HepG2 (cell line): ENCODE results near the gene HID1. TPM values are rescaled to one million over a fixed set of nuclear protein-coding genes. Genes with fewer than 3 reads are reported as not detected.

Experiments used
- ELF3 ChIP-seq: IDR thresholded peaks from 2 replicates; pipeline ENCODE4 v1.6.1; 2016; ENCODE audit warnings: missing genetic modification reagents, missing compliant biosample characterization
- GABPB1 ChIP-seq: IDR thresholded peaks from 2 replicates; pipeline ENCODE4 v1.6.1; 2016; ENCODE audit warnings: mild to moderate bottlenecking, missing genetic modification reagents, moderate library complexity, missing compliant biosample characterization
- KDM3A ChIP-seq: IDR thresholded peaks from 2 replicates; pipeline ENCODE4 v1.6.1; 2018; ENCODE audit warnings: low read depth, missing compliant biosample characterization
- KLF16 ChIP-seq, 2 experiments: sonication (generic) in 1 of 2; formaldehyde crosslinking in 1 of 2; IDR thresholded peaks; 2 replicates each; pipeline versions ENCODE4 v1.6.1 to v1.8.0; 2016 to 2023; ENCODE audit warnings: missing genetic modification reagents in 2 of 2, missing compliant biosample characterization in 1 of 2
- MAFF ChIP-seq: IDR thresholded peaks from 2 replicates; pipeline ENCODE4 v1.6.1; 2011; ENCODE audit warnings: low read depth, low read length, improper control_type of control experiment
- NFIC ChIP-seq: IDR thresholded peaks from 2 replicates; pipeline ENCODE4 v1.6.1; 2012; ENCODE audit warnings: mild to moderate bottlenecking, low read length, inconsistent platforms
- PPARG ChIP-seq: conservative IDR thresholded peaks from 2 replicates; pipeline ENCODE4 v1.6.1; 2016; ENCODE audit warnings: missing biosample characterization, missing genetic modification reagents
- PRPF4 ChIP-seq: fragments of 200-400 bp; formaldehyde crosslinking; IDR thresholded peaks from 2 replicates; pipeline ENCODE4 v1.6.1; 2016; ENCODE audit warnings: low read length, low read depth; ENCODE audit not compliant: poor library complexity, severe bottlenecking
- PTBP1 ChIP-seq: fragments of 200-400 bp; formaldehyde crosslinking; IDR thresholded peaks from 2 replicates; pipeline ENCODE4 v1.6.1; 2018; ENCODE audit warnings: low read length, low read depth; ENCODE audit not compliant: poor library complexity, severe bottlenecking
- SALL2 ChIP-seq: sonication (generic); formaldehyde crosslinking; IDR thresholded peaks from 2 replicates; pipeline ENCODE4 v1.8.1; 2023; ENCODE audit warnings: mild to moderate bottlenecking, missing genetic modification reagents, inconsistent platforms
- SMYD3 ChIP-seq: sonication (generic); formaldehyde crosslinking; IDR thresholded peaks from 2 replicates; pipeline ENCODE4 v1.8.1; 2023; ENCODE audit warnings: mild to moderate bottlenecking, missing genetic modification reagents
- STAG1 ChIP-seq: sonication (generic); formaldehyde crosslinking; IDR thresholded peaks from 2 replicates; pipeline ENCODE4 v1.4.0; 2020; ENCODE audit warnings: missing genetic modification reagents
- ZBTB3 ChIP-seq: sonication (generic); formaldehyde crosslinking; IDR thresholded peaks from 2 replicates; pipeline ENCODE4 v1.4.0; 2020; ENCODE audit warnings: low read depth, mild to moderate bottlenecking, moderate library complexity, missing genetic modification reagents, borderline replicate concordance
- ZFY ChIP-seq: sonication (generic); formaldehyde crosslinking; IDR thresholded peaks from 2 replicates; pipeline ENCODE4 v1.4.0; 2020; ENCODE audit warnings: missing genetic modification reagents
- ZNF512B ChIP-seq: sonication (generic); formaldehyde crosslinking; IDR thresholded peaks from 2 replicates; pipeline ENCODE4 v1.5.1; 2020; ENCODE audit warnings: missing genetic modification reagents, mild to moderate bottlenecking, borderline replicate concordance
- ZNF547 ChIP-seq: sonication (generic); formaldehyde crosslinking; IDR thresholded peaks from 2 replicates; pipeline ENCODE4 v1.5.1; 2020; ENCODE audit warnings: mild to moderate bottlenecking, missing genetic modification reagents
- ZNF564 ChIP-seq: sonication (generic); formaldehyde crosslinking; IDR thresholded peaks from 2 replicates; pipeline ENCODE4 v1.8.1; 2023; ENCODE audit warnings: mild to moderate bottlenecking, missing genetic modification reagents
- ZSCAN29 ChIP-seq: sonication (generic); formaldehyde crosslinking; conservative IDR thresholded peaks from 2 replicates; pipeline ENCODE4 v1.4.0; 2020; ENCODE audit warnings: mild to moderate bottlenecking, missing genetic modification reagents
- polyA plus RNA-seq, 8 experiments: library from polyadenylated mRNA; depleted of rRNA in 3 of 8; stranded (reverse) in 7 of 8; unstranded in 1 of 8; fragments of >200 nt; fragmentation: Illumina TruSeq in 4 of 8; extraction: Trizol in 4 of 8; gene quantifications; 2 replicates each; pipeline versions ENCODE4 v1.2.1 to v1.2.3, GENCODE V29; 2011 to 2016; ENCODE audit warnings: low read depth in 4 of 8, missing spikeins in 1 of 8, mixed read lengths in 1 of 8; ENCODE audit not compliant: insufficient read depth in 1 of 8
- total RNA-seq, 5 experiments: library from RNA; depleted of rRNA; stranded (reverse); fragments of >200 nt; fragmentation: Illumina TruSeq; extraction: Trizol; gene quantifications; 2 replicates each; pipeline ENCODE4 v1.2.3, GENCODE V29; 2016; ENCODE audit warnings: low read depth in 1 of 5
- TF ChIP-seq, protein P1 (sequence below): sonication (generic); formaldehyde crosslinking; IDR thresholded peaks from 2 replicates; pipeline ENCODE4 v1.4.0; 2020; ENCODE audit warnings: missing genetic modification reagents, borderline replicate concordance
- TF ChIP-seq, protein P2 (sequence below): sonication (generic); formaldehyde crosslinking; IDR thresholded peaks from 2 replicates; pipeline ENCODE4 v1.5.1; 2020; ENCODE audit warnings: mild to moderate bottlenecking, missing genetic modification reagents, moderate library complexity

HID1 gene
- total and polyA plus RNA-seq, 2 of the 13 experiments (the other 11 are each of a cell fraction or from before 2014, with no cell fraction given): 2.1 to 10.6 TPM

GRCh38 chr17:74987909-74988711 lies 15.6 kb upstream of the HID1 start (continued):
- TF ChIP-seq PRPF4 (no peak), ZSCAN29 (CRISPR knock-in tag) (0 out of 2 replicates have a peak, but pooled peaks have one; percentile 34), ZBTB3 (CRISPR knock-in tag) (no peak), SMYD3 (CRISPR knock-in tag) (no peak), MAFF (no peak), GABPB1 (CRISPR knock-in tag) (peak; percentile 12; the same call in 1 of the 2 replicates), PTBP1 (no peak), STAG1 (CRISPR knock-in tag) (0 out of 2 replicates have a peak, but pooled peaks have one; percentile 4), KLF16 (CRISPR knock-in tag; IDR thresholded peaks at IDR 0.05) (0 out of 4 replicates have a peak, but pooled peaks of 1 of the 2 experiments have one; percentile 20), ZNF512B (CRISPR knock-in tag) (no peak), ELF3 (CRISPR knock-in tag) (no peak), SALL2 (CRISPR knock-in tag) (0 out of 2 replicates have a peak, but pooled peaks have one; percentile 25), KDM3A (CRISPR knock-in tag) (peak; percentile 65; the same call in 1 of the 2 replicates), ZNF564 (CRISPR knock-in tag) (no peak), ZNF547 (CRISPR knock-in tag) (peak; percentile 43; the same call in 1 of the 2 replicates), PPARG (CRISPR knock-in tag) (no peak), NFIC (no peak), ZFY (CRISPR knock-in tag) (peak; percentile 29; the same call in 1 of the 2 replicates)
- TF ChIP-seq, protein P1, sequence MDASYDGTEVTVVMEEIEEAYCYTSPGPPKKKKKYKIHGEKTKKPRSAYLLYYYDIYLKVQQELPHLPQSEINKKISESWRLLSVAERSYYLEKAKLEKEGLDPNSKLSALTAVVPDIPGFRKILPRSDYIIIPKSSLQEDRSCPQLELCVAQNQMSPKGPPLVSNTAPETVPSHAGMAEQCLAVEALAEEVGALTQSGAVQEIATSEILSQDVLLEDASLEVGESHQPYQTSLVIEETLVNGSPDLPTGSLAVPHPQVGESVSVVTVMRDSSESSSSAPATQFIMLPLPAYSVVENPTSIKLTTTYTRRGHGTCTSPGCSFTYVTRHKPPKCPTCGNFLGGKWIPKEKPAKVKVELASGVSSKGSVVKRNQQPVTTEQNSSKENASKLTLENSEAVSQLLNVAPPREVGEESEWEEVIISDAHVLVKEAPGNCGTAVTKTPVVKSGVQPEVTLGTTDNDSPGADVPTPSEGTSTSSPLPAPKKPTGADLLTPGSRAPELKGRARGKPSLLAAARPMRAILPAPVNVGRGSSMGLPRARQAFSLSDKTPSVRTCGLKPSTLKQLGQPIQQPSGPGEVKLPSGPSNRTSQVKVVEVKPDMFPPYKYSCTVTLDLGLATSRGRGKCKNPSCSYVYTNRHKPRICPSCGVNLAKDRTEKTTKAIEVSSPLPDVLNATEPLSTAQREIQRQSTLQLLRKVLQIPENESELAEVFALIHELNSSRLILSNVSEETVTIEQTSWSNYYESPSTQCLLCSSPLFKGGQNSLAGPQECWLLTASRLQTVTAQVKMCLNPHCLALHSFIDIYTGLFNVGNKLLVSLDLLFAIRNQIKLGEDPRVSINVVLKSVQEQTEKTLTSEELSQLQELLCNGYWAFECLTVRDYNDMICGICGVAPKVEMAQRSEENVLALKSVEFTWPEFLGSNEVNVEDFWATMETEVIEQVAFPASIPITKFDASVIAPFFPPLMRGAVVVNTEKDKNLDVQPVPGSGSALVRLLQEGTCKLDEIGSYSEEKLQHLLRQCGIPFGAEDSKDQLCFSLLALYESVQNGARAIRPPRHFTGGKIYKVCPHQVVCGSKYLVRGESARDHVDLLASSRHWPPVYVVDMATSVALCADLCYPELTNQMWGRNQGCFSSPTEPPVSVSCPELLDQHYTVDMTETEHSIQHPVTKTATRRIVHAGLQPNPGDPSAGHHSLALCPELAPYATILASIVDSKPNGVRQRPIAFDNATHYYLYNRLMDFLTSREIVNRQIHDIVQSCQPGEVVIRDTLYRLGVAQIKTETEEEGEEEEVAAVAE: no peak
- TF ChIP-seq, protein P2, sequence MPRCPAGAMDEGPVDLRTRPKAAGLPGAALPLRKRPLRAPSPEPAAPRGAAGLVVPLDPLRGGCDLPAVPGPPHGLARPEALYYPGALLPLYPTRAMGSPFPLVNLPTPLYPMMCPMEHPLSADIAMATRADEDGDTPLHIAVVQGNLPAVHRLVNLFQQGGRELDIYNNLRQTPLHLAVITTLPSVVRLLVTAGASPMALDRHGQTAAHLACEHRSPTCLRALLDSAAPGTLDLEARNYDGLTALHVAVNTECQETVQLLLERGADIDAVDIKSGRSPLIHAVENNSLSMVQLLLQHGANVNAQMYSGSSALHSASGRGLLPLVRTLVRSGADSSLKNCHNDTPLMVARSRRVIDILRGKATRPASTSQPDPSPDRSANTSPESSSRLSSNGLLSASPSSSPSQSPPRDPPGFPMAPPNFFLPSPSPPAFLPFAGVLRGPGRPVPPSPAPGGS: peak; percentile 71; the same call in 1 of the 2 replicates
